ENCODE results near the gene DLX2.
"Not testable (repeated sequence)": the region's sequence is repeated elsewhere in the genome, so short reads cannot be mapped to it uniquely, and the experiment has no call there.

Gene DLX2

DNA sequence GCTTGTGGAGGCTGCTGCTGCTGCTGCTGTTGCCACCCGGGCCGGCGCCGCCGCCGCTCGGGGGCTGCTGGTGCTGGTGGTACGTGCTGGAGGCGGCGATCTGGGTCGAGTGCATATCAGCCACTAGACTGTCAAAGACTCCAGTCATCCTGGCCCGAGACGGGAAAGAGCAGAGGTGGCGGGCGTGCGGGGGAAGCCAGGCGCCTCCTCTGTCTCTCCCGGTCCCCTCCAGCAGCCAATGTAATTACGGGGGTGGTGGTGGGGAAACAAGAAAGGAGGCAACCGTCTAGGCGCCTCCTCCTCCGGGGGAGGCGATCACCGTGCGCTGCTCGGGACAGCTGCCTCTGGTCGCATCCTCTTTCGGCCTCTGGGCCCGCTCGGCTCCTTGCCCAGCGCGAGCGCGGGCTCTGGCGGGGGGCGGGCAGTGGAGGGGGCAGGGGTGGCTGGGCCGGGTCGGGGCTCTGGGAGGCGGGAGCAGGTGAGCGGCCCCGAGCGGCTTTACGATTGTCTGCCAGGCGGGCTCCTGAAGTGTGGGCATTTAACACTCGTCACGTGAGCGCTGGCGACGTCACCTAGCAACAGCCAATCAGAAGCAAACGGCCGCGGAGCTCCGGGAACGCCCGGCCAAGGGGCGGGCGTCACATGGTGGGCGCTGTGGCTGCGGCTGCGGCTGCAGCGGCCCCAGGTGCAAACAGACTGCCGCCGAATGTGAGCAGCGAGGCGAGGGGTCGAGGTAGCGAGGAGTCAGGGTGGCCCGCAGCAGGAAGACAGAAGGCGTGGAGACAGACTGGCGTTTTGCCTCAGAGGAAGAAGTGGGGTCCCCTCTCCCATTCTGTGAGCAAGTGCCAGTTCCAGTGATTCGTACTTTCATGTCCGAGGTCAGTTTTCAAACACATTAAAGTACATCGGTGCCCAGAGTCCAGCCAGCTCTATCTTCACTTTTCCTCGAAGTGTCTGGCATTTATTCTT is at the start of gene DLX2:
DLX2 (minus strand) TSS at position 510 of the 969 bp plus-strand sequence; CDS start at position 148, 362 bp downstream.
- DNase-seq, result peak in 47 of 56 donors; percentile 21 to 86 (median 58)

DNA sequence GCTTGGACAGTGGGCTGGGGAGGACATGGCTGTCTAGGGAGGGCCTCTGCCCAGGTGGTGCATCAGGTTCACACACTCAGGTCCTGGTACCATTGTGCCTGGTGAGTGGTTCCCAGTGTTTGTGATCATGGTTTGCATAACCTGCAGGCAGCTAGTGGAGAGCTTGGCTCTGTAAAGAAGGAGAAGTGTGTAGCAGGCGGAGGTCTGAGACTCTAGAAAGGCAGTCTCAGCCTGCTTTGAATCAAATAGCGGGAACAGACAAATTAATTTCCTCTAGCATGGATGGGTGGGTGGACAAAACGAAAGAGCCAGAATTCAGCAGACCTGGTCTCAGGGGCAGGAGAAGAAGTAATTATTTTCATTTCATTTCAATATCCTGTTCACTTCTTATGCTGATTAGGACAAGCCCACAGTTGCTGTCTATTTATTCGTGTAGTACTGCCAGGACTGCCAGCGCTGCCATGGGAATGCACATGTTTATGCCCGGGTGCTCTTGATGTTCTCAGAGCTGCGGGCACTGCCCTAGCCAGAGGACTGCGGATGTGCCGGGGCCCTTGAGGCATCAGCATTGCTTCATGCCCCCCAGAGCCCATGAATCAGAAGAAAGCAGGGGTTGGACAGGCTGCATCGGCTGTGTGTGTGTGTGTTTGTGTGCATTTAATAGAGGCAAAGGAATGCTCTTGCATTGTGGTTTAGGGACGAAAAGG is 45.4 kb upstream of the DLX2 start:
- DNase-seq, result peak in 2 of 56 donors; percentile 2

DNA sequence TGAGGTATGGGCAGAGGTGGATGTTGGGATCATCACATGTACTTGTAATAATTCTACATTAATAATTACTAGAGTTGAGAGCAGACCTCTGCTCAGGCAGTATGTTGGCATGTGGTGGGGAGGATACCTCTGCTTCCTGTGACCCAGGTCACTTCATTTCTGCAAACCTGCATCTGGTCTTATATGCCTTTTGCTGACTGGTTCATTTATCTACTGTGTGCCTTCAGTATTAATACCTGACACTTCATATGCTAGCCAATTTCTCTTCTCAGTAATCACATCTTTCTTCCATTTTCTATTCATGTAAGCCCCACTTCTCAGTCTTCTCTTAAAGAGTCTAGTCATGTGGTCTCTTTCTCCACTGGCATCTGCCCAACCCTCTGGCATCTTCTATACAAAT is 41.1 kb upstream of the DLX2 start:
- no peak for DNase-seq

GRCh38 chr2:172138727-172139126 is 36.0 kb upstream of the DLX2 start:
- DNase-seq, result not testable (repeated sequence)

GRCh38 chr2:172137943-172138342 is 35.2 kb upstream of the DLX2 start:
- DNase-seq, result no peak

DNA sequence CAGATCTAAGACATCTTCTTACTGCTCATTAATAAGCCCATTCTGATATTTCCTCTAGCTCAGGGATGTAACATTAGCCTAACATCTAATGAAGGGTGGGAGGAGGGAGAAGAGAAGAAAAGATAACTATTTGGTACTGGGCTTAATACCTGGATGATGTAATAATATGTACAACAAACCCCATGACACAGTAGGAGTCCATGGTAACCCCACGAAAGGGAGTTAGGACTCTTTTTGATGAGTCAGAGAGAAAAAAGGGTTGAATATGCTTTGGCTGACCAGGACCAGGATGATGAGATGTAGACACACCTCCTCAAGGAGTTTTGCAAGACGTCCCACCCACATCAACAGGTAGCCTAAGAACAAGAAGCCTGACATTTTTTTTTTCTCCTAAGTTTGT is 34.4 kb upstream of the DLX2 start:
- DNase-seq, result no peak

GRCh38 chr2:172135446-172135845 is 32.7 kb upstream of the DLX2 start:
- no peak for DNase-seq

DNA sequence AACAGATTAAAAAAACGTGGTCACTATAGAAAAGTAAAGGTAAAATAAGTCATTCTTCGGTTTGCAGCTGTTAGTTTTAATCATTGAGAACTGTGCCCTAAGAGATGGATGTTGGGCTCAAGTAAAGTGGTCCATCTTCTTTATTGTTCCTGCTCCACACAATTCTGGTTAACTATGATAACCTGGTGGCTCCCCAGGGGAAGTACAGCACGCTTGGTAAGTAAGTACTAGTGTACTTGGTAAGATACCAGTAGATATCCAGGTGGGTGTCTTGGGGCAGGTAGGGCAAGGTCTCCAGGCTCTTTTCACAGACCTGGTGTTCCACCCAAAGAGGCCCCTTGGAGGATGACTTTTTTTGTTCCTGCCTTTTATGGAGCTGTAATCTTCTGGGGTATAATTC is 31.6 kb upstream of the DLX2 start:
- DNase-seq, result no peak

DNA sequence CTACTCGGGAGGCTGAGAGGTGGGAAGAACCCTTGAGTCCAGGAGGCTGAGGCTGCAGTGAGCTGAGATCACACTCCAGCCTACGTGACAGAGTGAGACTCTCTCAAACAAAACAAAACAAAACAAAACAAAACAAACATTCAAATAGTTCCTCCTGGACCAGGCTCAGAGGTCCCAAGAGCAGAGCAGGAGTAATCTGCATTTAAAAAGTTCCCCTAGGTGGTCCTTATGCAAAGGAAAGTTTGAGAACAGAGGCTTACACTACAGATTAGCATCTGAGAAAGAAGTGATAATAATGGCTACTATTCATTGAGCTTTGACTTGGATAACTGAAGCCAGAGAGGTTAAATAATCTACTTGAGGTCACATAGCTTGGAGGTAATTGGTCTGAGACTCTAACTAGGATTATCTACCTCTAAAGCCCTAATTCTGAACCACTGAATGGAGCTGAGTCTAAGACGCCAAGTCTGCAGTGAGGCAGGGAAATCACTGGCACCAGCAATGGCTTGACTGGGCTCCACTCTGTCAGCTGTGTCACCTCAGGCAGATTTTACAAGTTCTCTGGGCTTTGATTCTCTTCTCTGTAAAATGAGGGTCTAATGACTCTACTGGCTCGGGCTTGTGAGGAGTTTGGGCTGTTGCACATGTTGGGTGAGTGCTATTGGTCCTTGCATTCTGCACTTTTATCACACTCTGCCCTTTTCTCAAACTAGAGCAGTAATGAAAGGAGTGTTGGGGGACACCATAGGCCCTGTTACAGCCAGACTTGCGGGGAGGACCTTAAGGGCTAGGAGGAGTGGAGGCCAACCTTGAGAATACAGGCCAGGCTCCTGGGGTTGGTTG is 29.2 kb upstream of the DLX2 start:
- no peak for DNase-seq

DNA sequence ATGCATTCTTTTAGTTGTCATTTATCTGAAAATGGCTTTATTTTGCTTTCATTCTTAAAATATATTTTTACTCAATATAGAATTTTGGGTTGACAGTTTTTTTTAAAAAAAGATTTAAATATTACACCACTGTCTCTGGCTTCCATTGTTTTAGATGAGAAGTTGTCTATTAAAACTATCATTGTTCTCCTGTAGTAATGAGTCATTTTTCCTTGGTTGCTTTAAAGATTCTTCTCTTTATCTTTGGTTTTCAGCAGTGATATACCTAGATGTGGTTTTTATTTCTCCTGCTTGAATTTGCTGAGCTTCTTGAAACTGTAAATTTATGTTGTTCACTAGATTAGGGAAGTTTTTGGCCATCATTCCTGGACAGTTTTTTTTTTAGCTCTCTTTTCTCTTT is 26.7 kb upstream of the DLX2 start:
- DNase-seq, result no peak

GRCh38 chr2:172128484-172128883 is 25.8 kb upstream of the DLX2 start:
- no peak for DNase-seq

GRCh38 chr2:172120118-172120517 is 17.4 kb upstream of the DLX2 start:
- no peak for DNase-seq

DNA sequence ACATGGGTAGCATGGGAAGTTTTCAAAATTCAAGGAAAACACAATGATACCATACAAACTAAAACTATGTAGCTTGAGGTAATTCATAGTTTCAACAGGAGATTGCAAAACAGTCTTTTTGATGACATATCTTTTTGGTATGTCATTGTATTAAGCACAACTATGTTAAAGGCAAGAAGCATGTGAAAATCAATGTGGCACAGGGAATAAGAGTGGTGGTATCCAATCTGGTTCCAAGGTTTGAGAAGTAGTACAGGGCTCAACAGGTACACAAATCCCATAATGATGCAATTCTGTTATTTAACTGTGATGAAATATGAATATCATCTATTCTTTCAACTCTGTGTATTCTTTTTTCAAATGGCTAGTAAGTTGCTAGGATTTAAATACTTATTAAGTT is 16.4 kb upstream of the DLX2 start:
- DNase-seq, result no peak

DNA sequence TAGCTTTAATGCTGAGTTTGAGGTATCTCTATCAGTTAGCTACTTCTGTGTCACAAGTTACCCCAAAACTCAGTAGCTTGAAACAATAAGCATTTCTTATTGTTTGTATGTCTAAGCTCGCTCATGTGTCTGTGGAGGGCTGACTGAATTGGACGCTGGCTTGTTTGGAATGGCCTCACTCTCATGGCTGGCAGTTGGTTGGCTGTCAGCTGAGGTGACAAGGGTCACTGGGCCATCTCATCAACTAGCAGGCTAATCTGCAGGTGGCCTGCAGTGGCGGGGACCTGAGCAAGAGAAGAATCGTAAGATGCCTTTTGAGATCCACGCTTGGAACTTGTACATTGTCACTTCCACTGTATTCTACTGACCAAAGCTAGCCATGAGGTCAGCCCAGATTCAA is 13.4 kb upstream of the DLX2 start:
- DNase-seq, result no peak

- DNase-seq, result no peak
Observed at GRCh38 chr2:172114579-172114978, 11.9 kb upstream of the DLX2 start.

- not testable (repeated sequence) for DNase-seq
Observed at GRCh38 chr2:172114176-172114575, 11.5 kb upstream of the DLX2 start.

- DNase-seq, result no peak
Observed at GRCh38 chr2:172113617-172114016, 10.9 kb upstream of the DLX2 start.

- no peak for DNase-seq
Observed at GRCh38 chr2:172109988-172110811, 7.5 kb upstream of the DLX2 start.

DNA sequence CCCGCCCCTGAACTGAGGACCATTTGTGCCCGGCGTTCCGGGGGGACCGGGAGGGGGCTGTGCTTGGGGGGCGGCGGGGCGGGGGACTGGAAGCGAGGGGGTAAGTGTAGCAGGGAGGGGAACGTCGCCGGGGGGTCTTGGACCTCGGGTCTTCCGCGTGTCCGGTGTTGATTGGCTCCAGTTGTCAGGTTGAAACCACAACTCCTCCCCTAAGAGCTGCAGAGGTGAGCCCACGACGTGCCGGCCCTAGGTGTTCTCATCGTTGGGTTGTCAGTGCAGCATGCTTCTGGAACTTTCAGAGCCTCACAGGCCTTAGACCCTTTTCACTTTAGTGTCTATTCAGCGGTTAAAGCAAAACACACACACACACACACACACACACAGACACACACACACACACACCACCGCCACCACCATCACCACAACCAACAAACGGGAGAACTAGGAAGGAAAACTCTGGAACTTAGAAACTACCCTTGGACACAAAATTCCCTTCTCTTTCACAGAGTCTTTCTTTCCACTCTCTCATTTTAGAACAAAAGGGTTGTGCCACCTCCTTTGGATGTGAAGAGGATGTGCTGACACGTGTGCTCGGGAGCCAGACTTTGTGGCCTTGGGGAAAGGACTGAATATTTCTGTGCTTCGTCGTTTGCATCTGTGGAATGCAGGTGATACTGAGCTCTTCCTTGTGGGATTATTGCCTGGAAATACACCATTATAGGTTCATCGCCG is 6.7 kb upstream of the DLX2 start:
- no peak for DNase-seq

DNA sequence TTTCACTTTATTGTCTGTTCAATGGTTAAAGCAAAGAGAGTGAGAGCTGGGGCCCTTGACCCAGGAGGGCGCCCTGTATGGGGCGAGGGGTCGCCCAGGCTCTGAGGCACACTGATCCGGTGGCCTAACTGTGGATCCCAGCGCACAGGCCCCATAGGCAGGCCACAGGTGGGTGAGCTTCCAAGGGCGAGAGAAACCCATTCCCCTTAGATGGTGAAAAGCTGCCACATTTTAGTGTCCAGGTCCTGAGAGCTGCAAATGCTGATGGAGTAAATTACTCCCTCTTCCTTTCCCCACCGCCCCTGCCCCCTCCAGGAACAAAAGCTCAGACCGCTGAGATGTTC is 5.9 kb upstream of the DLX2 start:
- DNase-seq, result no peak
